Activated CD4-positive, alpha-beta T cell treated with anti-CD3 and anti-CD28 coated beads, Interleukin-2, Interleukin-4, amounts not matched to agents 100 ng/mL and 50 ng/mL, durations not matched to agents 16 hours and 8 hours (primary cell): ENCODE measurements around the gene ABCF2.
A peak's percentile ranks its signal among the peaks of the same experiment; 100 is the strongest.

Experiments
- DNase-seq: peaks from one replicate; pipeline ENCODE4 v3.0.0-alpha.2; 2020; ENCODE audit warnings: low spot score

The ABCF2 gene

DNA sequence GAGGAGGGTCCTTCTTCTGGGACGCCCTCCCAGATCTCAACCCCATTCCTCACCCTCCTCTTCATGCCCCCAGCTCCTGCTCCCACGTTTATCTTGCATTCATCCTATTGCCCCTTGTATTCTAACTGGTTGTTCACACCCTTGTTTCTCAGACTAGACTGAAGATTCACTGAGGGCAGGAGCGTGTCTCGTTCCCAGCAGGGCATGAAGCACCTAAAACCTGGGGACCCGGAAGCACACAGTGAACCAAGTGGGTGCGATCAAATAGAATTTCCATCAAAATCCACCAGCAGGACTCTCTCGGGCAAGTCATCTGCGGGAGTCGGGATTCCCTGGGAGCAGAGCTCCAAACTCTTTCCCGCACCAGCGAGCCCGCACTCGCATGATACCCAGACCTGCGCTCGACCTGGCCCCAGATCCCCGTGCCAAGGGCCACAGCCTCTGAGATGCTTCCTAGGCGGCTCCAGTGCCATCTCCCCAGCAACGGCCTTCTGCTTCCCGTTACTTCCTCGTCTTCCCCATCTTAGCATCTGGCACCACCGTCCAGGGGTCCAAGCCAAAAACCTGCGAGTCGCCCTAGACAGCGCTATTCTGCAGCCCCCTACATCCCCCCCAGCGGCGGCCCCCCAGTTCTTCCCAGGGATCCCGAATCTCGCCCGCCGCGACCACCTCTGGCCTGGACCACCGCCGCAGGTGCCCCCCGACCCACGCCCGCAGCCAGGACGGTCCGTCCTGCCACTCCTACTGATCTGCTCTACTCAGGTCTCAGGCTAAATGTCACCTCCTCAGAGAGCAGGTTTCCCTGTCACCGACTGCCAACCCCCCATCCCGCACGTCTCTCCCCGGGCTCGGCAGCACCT lies 53.4 kb downstream of the ABCF2 start:
- DNase-seq, result no peak

- DNase-seq, result peak; percentile 81
Measured at GRCh38 chr7:151172273-151173141, 54.5 kb downstream of the ABCF2 start.

DNA sequence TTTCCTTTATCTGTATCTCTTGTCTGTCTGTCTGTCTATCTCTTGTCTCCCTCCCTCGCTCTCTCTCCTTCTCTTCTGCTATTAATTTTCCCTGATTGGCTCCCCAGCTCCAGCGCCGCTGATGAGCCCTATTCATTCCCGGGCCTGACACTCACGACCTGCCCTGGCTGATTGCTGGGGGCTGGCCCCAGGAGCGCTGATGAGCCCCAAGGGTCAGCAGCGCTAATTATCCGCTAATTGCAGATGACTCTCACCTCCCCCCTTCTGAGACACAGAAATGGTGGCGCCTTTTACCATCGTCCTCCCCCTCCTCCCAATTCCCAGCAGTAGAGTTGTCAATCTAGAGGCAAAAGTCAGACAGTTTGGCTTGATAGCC lies 58.2 kb downstream of the ABCF2 start:
- DNase-seq, result no peak

- DNase-seq, result peak; percentile 44
Measured at GRCh38 chr7:151168003-151168786, 58.8 kb downstream of the ABCF2 start.

DNA sequence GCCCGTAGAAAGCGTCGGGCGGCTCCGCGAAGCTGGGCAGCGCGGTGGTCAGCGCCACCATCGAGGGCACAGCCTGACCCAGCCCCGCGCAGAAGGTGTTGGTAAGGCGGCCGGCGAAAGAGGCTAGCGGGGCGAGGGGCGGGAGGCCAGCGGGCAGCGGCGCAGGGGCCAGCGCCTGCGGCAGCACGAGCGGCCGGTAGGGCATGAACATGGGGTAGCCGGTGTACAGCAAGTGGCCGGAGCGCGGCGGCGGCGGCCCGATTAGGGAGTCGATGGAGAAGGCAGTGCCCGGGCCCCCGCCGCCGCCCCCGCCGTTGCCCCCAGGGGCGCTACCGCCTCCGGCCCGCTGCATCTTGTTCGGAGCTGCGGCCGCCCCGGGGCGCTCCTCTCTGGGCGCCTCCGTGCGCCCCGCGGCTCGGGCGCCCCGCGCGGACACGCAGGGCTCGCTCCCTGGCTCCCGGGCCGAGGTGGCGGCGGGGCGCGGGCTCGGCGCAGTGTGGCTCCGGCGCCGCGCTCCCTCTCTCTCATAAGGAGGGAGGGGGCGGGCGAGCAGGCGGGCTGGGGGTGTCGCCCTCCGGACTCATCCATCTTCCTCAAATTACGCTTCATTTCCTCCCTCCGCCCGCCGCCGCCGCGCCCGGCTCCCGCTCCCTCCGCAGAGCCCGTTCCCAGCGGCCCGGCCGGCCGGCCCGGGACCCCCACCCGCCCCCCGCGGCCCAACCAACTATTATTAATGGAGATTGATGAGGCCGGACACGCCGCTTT lies 59.6 kb downstream of the ABCF2 start, which contains the start of gene GBX1:
Gene GBX1, minus strand, starts transcription at position 498 of the 765 bp plus-strand sequence. Its CDS starts 146 bp downstream, at position 352.
- DNase-seq, result no peak

DNA sequence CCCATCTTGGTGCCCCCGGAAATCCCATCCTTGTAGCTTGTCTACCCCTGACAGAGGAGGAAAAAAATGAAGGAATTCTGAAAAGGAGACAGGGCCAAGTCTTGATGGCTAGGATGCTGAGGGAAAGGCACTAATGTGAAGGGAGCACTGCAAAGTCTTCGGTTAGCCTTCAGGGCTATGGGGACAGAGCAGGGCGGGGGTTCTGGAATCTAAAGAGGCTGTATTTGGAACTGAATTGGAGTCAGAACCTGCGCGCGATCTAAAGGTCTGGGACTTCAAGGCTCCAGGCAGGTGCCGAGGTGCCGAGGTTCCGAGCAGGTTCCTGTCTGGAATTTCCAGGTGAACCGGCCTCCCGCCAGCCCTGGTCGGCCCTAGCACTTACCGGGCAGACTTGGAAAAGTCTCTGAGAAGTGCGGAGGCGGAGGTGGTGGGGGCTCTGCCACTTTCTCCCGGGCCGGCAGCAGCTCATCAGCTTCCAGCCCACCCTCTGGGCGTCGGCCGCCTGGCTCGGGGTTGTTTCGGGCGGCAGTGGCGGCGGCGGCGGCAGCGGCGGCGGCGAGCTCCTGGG lies 60.3 kb downstream of the ABCF2 start:
- no peak for DNase-seq
